ENCODE results near the gene CPA3.

DNA sequence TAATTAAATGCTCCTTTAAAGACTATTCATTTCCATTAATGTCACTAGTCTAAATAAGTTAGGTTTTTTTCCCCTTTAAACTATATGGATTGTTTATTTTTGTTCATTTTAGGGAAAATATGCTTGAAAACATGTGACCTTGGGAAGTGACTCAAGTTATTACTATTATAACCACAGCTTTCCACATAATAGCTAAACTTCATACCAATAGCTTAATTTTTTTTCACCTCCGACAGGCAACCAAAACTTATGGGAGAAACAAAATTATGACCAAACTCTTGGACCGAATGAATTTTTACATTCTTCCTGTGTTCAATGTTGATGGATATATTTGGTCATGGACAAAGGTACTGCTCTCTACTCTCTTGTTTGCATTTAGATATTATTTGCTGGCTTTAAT lies 16.2 kb downstream of the CPA3 start:
- TF ChIP-seq POLR2AphosphoS5 (IDR thresholded peaks at IDR 0.05) (no peak), EP300 (IDR thresholded peaks at IDR 0.05) (no peak), POLR2A (IDR thresholded peaks at IDR 0.05) (no peak)
- TF ChIP-seq, protein P1, sequence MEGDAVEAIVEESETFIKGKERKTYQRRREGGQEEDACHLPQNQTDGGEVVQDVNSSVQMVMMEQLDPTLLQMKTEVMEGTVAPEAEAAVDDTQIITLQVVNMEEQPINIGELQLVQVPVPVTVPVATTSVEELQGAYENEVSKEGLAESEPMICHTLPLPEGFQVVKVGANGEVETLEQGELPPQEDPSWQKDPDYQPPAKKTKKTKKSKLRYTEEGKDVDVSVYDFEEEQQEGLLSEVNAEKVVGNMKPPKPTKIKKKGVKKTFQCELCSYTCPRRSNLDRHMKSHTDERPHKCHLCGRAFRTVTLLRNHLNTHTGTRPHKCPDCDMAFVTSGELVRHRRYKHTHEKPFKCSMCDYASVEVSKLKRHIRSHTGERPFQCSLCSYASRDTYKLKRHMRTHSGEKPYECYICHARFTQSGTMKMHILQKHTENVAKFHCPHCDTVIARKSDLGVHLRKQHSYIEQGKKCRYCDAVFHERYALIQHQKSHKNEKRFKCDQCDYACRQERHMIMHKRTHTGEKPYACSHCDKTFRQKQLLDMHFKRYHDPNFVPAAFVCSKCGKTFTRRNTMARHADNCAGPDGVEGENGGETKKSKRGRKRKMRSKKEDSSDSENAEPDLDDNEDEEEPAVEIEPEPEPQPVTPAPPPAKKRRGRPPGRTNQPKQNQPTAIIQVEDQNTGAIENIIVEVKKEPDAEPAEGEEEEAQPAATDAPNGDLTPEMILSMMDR (IDR thresholded peaks at IDR 0.05): no peak

Measured in gastroesophageal sphincter (tissue), 3 donors.